Hematopoietic multipotent progenitor cell treated with erythropoietin and hydrocortisone succinate and interleukin-3 and kit ligand, for 15 days (in vitro differentiated cells): ENCODE results near the gene CNKSR3.
"Not testable (repeated sequence)": the region's sequence is repeated elsewhere in the genome, so short reads cannot be mapped to it uniquely, and the experiment has no call there.

ENCODE experiments used
- DNase-seq: peaks from one replicate; pipeline ENCODE4 v3.0.0-alpha.2; 2015; ENCODE audit warnings: low spot score

The CNKSR3 gene

DNA sequence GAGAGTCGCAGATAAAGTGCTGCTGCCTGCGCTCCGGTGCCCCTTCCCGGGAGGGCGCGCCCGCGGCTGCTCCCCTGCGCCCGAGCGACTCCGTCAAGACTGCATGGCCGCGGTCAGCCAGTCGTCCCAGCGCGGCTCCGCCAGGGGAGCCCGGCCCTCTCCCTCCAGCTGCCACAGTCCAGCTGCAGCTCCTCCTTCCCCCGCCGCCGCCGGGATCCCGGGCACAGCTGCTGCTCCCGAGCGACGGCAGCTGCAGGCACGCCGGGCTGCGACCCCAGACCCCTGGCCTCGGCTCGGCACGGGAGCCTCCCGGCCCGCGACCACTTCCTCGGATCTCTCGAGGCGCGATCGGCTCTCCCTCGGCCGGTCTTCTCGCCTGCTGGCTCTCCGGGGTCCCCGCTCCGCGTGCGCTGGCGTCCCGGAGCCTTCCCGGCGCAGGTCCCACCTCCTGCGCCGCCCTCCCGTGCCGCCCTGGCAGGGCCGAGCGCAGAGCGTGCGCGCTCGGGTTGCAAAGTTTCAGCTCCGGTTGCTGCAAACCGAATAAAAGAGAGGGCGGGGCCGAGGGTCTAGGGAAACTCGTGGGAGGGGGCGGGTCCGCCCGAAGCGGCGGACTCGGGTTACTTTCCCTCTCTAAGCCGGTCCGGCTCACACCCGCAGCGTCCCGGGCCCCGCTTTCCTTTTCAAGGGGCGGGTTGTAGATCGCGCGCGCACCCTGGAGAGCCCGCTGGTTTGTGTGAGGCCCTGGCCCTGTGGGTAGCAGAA lies at the start of gene CNKSR3:
CNKSR3 (minus strand) TSS at position 542 of the 762 bp plus-strand sequence. CDS start 571 bp downstream, outside the sequence.
- DNase-seq, result peak; percentile 46

DNA sequence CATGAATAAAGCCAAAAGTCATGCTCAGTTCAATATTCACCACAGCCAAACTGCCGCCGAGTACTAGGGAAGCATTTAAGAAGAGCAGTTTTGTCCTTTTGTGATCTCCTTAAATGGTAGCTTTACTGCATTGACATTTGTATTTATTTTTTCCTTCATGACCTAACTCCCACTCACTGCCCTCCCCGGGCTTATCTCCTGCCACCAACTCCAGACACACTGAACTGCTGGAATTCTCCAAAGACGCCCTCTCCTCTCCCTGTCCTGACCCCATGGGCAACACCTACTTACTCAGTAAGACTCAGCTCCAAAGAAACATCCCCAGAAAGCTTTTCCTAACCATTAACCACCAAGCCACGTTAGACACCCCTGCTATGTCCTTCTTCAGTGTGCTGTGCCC lies 48.5 kb upstream of the CNKSR3 start:
- no peak for DNase-seq

DNA sequence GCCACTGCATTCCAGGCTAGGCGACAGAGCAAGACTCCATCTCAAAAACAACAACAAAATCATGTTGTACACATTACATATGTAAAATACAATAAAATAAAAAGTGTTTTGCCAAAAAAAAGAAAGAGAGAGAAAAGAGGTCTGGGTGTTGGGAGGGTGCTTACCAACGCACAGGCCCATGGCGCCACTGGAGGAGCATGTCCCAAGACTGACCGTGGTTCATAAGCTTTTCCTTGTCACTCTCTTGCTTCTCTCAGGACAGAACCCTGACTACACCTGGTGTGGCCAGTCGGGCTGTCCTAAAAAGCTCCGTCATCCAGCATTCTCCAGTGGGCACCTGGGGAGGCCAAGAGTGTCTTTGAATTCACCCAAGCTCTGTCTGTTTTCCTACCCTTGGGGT lies 48.0 kb upstream of the CNKSR3 start:
- DNase-seq, result no peak

DNA sequence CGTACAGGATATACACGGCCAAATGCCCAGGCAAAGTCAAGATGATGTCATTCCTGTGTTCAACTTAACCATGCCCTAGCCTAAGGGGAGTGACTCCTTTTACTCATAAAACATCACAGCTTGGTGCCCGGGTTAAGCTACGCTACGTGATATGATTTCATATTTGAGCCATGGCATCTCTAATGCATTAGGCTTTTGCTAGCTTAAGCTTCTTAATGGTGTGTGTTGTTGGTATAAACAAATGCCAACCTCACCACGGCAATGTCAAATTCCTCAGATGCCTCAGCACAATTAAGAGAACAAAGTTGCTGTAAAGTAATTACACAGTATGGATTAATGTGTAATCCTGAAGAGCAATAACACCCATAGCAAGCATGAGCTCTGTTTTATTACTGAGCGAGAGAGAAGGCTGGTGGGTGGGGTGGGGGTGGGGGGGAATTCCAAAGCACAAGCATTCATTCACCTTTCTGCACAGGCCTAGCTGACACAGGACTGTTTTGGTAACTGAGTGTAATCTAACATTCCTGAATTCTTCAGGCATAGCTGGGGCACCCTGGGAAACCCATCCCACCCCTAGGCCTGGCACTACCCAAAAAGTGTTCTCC lies 44.7 kb upstream of the CNKSR3 start:
- no peak for DNase-seq

DNA sequence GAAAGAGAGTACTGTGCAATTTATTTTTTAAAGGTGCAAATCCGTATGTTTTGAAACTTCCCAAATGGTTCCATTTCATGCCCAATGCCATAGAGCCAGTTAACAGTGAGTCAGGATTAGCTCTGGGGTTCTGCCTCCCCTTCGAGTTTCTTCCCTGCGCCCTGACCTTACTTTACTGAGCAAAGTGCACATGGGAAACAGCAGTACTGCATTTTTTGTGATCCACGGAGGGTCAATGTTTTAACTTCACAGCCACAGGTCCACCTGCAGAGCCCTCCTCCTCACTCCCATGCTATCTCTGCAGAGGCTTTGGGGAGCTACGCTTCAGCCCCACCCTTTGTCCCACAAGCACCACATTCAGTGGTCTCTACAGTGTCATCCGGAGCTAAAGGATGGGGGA lies 44.0 kb upstream of the CNKSR3 start:
- no peak for DNase-seq

GRCh38 chr6:154550779-154551178 lies 40.3 kb upstream of the CNKSR3 start:
- DNase-seq, result no peak

DNA sequence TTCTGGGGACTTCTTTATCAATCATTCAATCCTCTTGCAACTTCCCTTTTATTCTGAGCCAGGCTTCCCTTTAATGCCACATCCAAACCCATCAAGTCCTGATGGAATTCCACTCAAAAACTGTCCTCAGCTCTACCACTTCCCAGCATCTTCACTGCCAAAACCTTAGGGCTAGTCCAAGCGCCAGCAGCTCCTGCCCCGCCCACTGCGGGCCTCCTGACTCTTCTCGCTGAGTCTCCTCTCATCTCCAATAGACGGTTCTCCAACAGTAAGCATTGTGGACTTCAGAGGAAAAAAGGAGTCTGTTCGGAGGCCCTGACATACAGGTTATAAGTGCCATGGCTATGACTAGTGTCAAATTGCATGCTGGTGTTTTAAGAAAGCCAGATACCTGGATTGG lies 38.7 kb upstream of the CNKSR3 start:
- no peak for DNase-seq

- DNase-seq, result no peak
Observed at GRCh38 chr6:154548130-154548830, 37.8 kb upstream of the CNKSR3 start.

DNA sequence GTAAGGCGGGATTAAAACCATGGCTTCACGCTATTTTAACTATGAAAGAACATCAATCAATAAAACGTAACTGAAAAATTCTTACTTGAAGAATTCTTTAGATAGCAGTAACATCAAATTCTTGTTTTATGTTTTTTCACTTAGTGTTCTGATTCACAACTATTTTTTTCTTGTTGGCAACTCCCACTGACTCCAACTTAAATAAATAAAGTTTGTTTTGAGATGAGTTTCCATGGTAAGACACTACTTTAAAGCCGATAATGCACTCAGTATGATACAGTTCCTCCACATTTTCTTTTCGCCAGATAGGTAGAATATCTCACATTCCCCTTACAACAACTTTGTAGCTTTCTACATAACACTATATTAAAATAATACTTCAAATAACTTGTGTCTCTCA lies 33.1 kb upstream of the CNKSR3 start:
- no peak for DNase-seq

DNA sequence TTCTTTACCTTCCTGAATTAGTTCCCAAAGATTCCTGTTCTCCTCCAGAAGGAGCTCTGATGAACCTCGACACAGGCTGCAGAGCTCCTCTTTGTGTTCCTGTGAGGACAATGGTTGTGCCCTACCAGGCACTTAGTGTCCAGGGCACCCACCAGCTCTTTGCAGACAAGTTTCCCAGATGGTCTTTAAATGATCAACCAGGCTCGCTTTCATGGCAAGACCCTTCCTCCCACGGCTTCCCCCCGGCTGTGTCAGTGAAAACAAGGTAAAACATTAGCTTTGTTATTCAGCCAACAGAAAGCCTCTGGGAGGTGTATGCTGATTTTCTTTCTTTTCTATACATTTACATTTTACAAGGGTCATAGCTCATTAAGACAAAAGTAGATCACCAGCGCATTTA lies 32.3 kb upstream of the CNKSR3 start:
- no peak for DNase-seq

DNA sequence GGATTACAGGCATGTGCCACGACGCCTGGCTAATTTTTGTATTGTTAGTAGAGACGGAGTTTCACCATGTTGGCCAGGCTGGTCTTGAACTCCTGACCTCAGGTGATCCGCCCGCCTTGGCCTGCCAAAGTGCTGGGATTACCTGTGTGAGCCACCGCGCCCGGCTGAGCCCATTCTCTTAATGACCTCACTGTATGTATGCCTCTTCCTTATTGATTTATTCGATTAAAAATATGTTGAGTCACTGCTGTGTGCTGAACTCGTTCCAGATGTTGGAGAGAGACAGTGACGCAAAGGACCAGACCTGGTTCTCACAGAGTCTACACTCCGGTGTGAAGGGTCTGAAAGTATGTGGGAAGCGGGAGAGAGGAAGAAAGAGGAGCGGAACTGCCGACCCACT lies 31.4 kb upstream of the CNKSR3 start:
- not testable (repeated sequence) for DNase-seq

DNA sequence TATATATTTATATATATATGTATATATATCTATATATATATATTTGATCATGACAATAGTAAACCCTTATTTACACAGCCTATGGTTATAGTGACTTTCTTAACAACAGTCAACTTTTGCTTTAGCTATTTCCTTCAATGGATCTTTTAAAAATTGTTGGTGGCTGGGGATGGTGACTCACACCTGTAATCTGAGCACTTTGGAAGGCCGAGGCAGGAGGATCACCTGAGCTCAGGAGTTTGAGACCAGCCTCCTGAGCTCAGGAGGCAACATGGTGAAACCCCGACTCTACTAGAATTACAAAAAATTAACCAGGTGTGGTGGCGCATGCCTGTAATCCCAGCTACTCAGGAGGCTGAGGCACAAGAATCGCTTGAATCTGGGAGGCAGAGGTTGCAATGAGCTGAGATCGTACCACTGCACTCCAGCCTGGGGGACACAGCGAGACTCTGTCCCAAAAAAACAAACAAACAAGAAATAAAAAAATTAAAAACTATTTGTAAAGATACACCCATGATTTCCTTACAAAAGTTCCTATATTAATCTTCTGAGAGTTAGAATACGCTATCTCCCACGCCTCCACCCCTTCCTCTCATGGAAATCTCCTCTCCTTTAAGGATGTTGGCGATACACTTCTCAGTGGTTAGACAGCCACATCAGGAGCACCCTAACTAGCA lies 29.2 kb upstream of the CNKSR3 start:
- no peak for DNase-seq

DNA sequence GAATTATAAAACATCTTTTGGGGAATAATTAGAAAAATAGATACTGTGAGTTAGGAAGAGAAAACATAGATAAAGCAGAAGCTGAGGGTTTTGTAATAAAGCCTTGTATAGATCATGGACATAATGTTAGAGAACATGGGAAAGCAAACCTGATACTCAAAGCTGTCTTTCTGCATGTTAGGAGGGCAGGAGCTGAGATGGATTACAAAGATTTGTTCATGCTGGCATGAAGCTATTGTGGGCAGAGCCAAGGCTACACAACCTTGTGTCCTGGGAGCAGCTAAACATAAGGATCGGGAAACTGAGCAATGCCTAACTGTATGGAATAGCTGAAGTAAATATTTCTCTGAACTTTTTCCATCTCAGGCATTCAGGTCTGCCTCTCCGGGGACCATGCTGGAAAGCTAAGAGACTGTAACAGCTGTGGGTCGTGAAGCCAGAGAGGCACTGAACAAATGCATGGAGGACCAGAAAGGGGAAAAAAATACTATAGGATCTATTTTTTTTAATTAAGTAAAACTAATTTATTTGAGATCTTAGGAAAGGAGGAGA lies 28.2 kb upstream of the CNKSR3 start:
- DNase-seq, result no peak

- DNase-seq, result no peak
Observed at GRCh38 chr6:154537511-154538325, 27.2 kb upstream of the CNKSR3 start.

- no peak for DNase-seq
Observed at GRCh38 chr6:154536999-154537398, 26.5 kb upstream of the CNKSR3 start.

GRCh38 chr6:154536255-154536654 lies 25.8 kb upstream of the CNKSR3 start:
- DNase-seq, result no peak

DNA sequence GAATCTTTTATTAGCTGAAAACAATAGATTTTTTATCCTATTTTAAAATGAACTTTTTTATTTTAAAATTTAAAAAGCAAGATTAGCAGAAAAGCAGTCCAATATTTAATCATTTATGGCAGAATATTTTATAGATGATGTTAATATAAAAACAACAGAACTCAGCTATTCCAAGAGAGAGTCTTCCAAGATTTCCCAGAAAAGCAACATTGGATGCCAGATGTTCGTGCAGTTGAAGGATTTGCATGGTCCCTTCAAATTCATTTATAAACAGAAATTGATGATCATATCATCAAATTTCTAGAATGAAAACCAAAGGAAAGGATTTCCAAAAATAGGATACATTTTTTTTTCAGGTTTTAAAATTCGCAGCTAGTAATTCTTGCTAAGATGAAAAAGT lies 25.4 kb upstream of the CNKSR3 start:
- no peak for DNase-seq

- DNase-seq, result no peak
Observed at GRCh38 chr6:154535147-154535546, 24.7 kb upstream of the CNKSR3 start.

DNA sequence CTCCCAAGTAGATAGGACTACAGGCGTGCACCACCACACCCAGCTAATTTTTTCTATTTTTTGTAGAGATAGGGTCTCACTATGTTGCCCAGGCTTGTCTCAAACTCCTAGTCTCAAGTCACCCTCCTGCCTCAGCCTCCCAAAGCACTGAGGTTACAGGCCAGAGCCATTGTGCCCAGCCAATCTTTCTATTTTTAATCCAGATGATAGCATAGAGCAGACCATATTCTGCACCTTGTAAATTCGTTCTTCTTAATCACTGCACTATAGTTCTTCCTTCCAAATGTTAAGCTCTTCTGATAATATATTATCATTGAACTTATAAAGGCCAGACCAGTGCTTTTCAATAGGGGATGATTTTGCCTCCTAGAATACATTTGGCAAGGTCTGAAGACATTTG lies 24.0 kb upstream of the CNKSR3 start:
- DNase-seq, result no peak

DNA sequence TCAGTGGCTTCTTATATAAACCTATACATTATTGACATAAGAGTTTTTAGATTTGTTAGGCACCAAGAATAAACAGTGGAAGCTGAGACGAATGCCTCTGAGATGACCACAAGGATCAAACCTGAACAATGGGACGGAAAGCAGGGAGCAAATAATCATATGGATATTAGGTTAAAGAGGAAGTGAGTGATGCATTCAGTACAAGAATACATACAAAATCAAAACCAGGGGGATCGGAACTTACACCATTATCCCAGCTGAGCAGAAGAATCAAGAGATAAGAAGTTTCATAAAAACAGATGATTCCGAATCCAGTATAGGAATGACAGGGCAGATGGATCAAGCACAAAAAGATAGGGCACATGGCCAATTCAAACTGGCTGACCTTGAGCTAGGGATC lies 21.9 kb upstream of the CNKSR3 start:
- no peak for DNase-seq

GRCh38 chr6:154529957-154530356 lies 19.5 kb upstream of the CNKSR3 start:
- no peak for DNase-seq
